ENCODE data around the gene VPS50. TPM values are rescaled to one million over a fixed set of nuclear protein-coding genes. Genes with fewer than 3 reads are reported as not detected.

VPS50 gene
- total and polyA plus RNA-seq, 8 donors: 2.3 to 48.5 (median 6.3) TPM

GRCh38 chr7:93310346-93310745, 78.2 kb downstream of the VPS50 start:
- intact Hi-C loops (cut with DNase I; ENCODE audit: low total_unique reads): no loop called here
- no peak overlapping the region for H3K27ac ChIP-seq
- H3K4me1 ChIP-seq: no peaks in the 10 kb centered on the region
- DNase-seq: no peak
- TF ChIP-seq POLR2A (IDR thresholded peaks at IDR 0.05): no peak
- TF ChIP-seq POLR2AphosphoS5 (IDR thresholded peaks at IDR 0.05): no peak
- TF ChIP-seq CTCF (IDR thresholded peaks at IDR 0.05): no peak
- no peak for TF ChIP-seq EP300 (IDR thresholded peaks at IDR 0.05)
- WGBS, 5 donors: 68 to 82% (median 73%) methylated on average over 4 of the region's 4 CpGs
- no peaks in the 10 kb centered on the region for H3K27me3 ChIP-seq
- no peaks in the 10 kb centered on the region for H3K9me3 ChIP-seq
- H3K36me3 ChIP-seq: peaks cover 0 to 54% (median 46%) of the 10 kb centered on the region in 4 donors
- H3K4me3 ChIP-seq: no peak overlapping the region

DNA sequence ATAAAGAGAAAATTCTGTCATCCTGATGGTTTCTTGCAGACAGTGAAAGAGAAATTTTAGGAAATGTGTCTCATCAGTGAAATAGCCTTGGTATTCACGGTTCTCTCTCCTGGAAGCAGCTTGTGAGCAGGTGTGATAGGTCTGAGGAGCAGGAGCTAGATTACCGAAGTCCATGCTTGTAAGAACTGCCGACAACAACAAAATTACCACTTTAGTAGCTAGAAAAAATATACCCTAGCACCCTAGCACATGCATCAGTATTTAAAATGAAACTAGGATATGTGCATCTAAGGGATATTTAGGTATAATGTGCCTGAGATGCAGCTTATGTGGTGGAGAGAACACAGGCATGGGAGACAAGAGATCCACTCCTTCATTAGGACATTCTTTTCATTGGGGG, 82.3 kb downstream of the VPS50 start:
- no peak overlapping the region for H3K4me3 ChIP-seq
- no peaks in the 10 kb centered on the region for H3K4me1 ChIP-seq
- WGBS, 5 donors: 85 to 93% (median 93%) methylated on average over 3 of the region's 3 CpGs
- no peak for DNase-seq
- TF ChIP-seq EP300 (IDR thresholded peaks at IDR 0.05) (no peak), CTCF (IDR thresholded peaks at IDR 0.05) (no peak), POLR2A (IDR thresholded peaks at IDR 0.05) (no peak), POLR2AphosphoS5 (IDR thresholded peaks at IDR 0.05) (no peak)
- no peaks in the 10 kb centered on the region for H3K9me3 ChIP-seq
- H3K36me3 ChIP-seq: peaks cover 0 to 47% (median 38%) of the 10 kb centered on the region in 4 donors
- intact Hi-C loops (cut with DNase I; ENCODE audit: low total_unique reads): no loop called here
- no peaks in the 10 kb centered on the region for H3K27me3 ChIP-seq
- H3K27ac ChIP-seq: no peak overlapping the region

GRCh38 chr7:93315896-93316295, 83.7 kb downstream of the VPS50 start:
- Histone ChIP-seq H3K27me3 (no peaks in the 10 kb centered on the region), H3K4me3 (no peak overlapping the region), H3K36me3 (peaks cover under 1 to 55% (median 42%) of the 10 kb centered on the region in 4 donors), H3K4me1 (no peaks in the 10 kb centered on the region), H3K27ac (no peak overlapping the region), H3K9me3 (no peaks in the 10 kb centered on the region)
- 94 to 100% (median 97%) methylated on average over 2 of the region's 2 CpGs for WGBS, 5 donors
- intact Hi-C loops (cut with DNase I; ENCODE audit: low total_unique reads): no loop called here
- no peak for DNase-seq
- no peak for TF ChIP-seq EP300 (IDR thresholded peaks at IDR 0.05)
- no peak for TF ChIP-seq POLR2AphosphoS5 (IDR thresholded peaks at IDR 0.05)
- TF ChIP-seq CTCF (IDR thresholded peaks at IDR 0.05): no peak
- no peak for TF ChIP-seq POLR2A (IDR thresholded peaks at IDR 0.05)

- H3K36me3 ChIP-seq: peaks cover 8 to 61% (median 45%) of the 10 kb centered on the region in 4 donors
- no peak for DNase-seq
- no peaks in the 10 kb centered on the region for H3K4me1 ChIP-seq
- no peak overlapping the region for H3K4me3 ChIP-seq
- no peaks in the 10 kb centered on the region for H3K9me3 ChIP-seq
- H3K27ac ChIP-seq: no peak overlapping the region
- intact Hi-C loops (cut with DNase I; ENCODE audit: low total_unique reads): no loop called here
- no peaks in the 10 kb centered on the region for H3K27me3 ChIP-seq
- TF ChIP-seq CTCF (IDR thresholded peaks at IDR 0.05): no peak
- no peak for TF ChIP-seq POLR2A (IDR thresholded peaks at IDR 0.05)
- TF ChIP-seq EP300 (IDR thresholded peaks at IDR 0.05): no peak
- TF ChIP-seq POLR2AphosphoS5 (IDR thresholded peaks at IDR 0.05): no peak
Measured at GRCh38 chr7:93316730-93317129, 84.6 kb downstream of the VPS50 start.

All from stomach (tissue), 9 donors.